K562 (cell line): ENCODE data around the gene ZFAND3. TPM values are rescaled to one million over a fixed set of nuclear protein-coding genes. Genes with fewer than 3 reads are reported as not detected.

Source experiments
- ATAC-seq: fragments of 200-7000 bp; cut with Tn5 transposase; 3 replicates; pipeline ENCODE4 v1.9.1; 2020; ENCODE audit warnings: moderate library complexity
- BruUV-seq: library from RNA; stranded (reverse); fragments of 400-500 nt; replicated peaks from 2 replicates; lab custom pipeline; 2021; lab: Mats Ljungman, UMichigan
- CTCF ChIA-PET: fragments of 300-600 bp; formaldehyde crosslinking; extraction: SDS; loops from one replicate; lab custom pipeline; 2021; ENCODE audit warnings: low intra/inter-chr PET ratio; lab: Yijun Ruan, JAX
- POLR2A ChIA-PET: fragments of 300-600, 350-650 bp; sonication (Branson Sonifier 250); formaldehyde crosslinking; extraction: SDS; loops from one replicate; lab custom pipeline; 2021; ENCODE audit warnings: antibody characterized with exemption, inconsistent platforms; lab: Yijun Ruan, JAX
- DNase-seq, 4 experiments: peaks; one replicate each; pipeline versions ENCODE4 v3.0.0 to v3.0.0-alpha.2; 2011 to 2018; ENCODE audit warnings: low spot score in 3 of 4, mixed read lengths in 3 of 4; ENCODE audit errors: extremely low read depth in 1 of 4
- FAIRE-seq: peaks from 2 replicates; lab custom pipeline; 2011; peaks lifted over from hg19 to GRCh38; lab: Jason Lieb, UNC
- H2AFZ ChIP-seq: 2 replicates; pipeline ENCODE4 v1.6.0; 2011; ENCODE audit warnings: low read depth, low read length, control low read depth, inconsistent platforms
- H3K27ac ChIP-seq: fragments of 200-600 bp; 3 replicates; pipeline ENCODE4 v1.8.0; 2011; ENCODE audit warnings: low read depth, mild to moderate bottlenecking, control low read depth, inconsistent platforms, low read length, moderate library complexity, mixed read lengths; ENCODE audit errors: extremely low read depth
- H3K27me3 ChIP-seq, 2 experiments: fragments of 300-600 bp in 1 of 2; 2 replicates in 1 of 2; 3 replicates in 1 of 2; pipeline versions ENCODE4 v1.6.0 to v1.8.0; 2011; ENCODE audit warnings: inconsistent platforms in 2 of 2, low read length in 2 of 2, mild to moderate bottlenecking in 1 of 2, mixed read lengths in 1 of 2, moderate library complexity in 1 of 2; ENCODE audit not compliant: control insufficient read depth in 2 of 2, insufficient read depth in 2 of 2
- H3K36me3 ChIP-seq: fragments of 300-600 bp; 3 replicates; pipeline ENCODE4 v1.8.0; 2011; ENCODE audit warnings: mild to moderate bottlenecking, low read length, inconsistent platforms; ENCODE audit not compliant: control insufficient read depth, insufficient read depth
- H3K4me1 ChIP-seq, 2 experiments: fragments of 200-600 bp in 1 of 2; replicated peaks in 1 of 2; 2 replicates in 1 of 2; 3 replicates in 1 of 2; pipeline versions ENCODE4 v1.5.1 to v1.8.0; 2011; ENCODE audit warnings: inconsistent platforms in 2 of 2, low read length in 2 of 2, mild to moderate bottlenecking in 1 of 2, mixed read lengths in 1 of 2, moderate library complexity in 1 of 2; ENCODE audit not compliant: control insufficient read depth in 2 of 2, insufficient read depth in 2 of 2
- H3K4me2 ChIP-seq: 2 replicates; pipeline ENCODE4 v1.6.1; 2011; ENCODE audit warnings: low read length, control low read depth, inconsistent platforms, mixed read lengths; ENCODE audit not compliant: insufficient read depth
- H3K4me3 ChIP-seq: fragments of 200-600 bp; sonication (generic), shearing (Covaris generic); 2 replicates; pipeline ENCODE4 v1.5.1; 2016; ENCODE audit warnings: control low read depth, inconsistent platforms
- H3K79me2 ChIP-seq: fragments of 200-600 bp; 3 replicates; pipeline ENCODE4 v1.8.0; 2011; ENCODE audit warnings: low read length, inconsistent platforms; ENCODE audit not compliant: control insufficient read depth, insufficient read depth
- H3K9ac ChIP-seq, 2 experiments: 2 replicates each; pipeline versions ENCODE4 v1.6.0 to v1.6.1; 2011; ENCODE audit warnings: low read depth in 2 of 2, low read length in 2 of 2, control low read depth in 1 of 2, inconsistent platforms in 1 of 2, mild to moderate bottlenecking in 1 of 2, mixed read lengths in 1 of 2; ENCODE audit not compliant: insufficient read depth in 1 of 2
- H3K9me1 ChIP-seq: one replicate; pipeline ENCODE4 v1.6.0; 2011; ENCODE audit warnings: inconsistent platforms, mild to moderate bottlenecking, low read length, moderate library complexity; ENCODE audit not compliant: control insufficient read depth, insufficient read depth
- H3K9me3 ChIP-seq: replicated peaks from 2 replicates; pipeline ENCODE4 v1.5.1; 2011; ENCODE audit warnings: low read depth, low read length, inconsistent platforms; ENCODE audit not compliant: control insufficient read depth, insufficient read depth
- H4K20me1 ChIP-seq: replicated peaks from 2 replicates; pipeline ENCODE4 v1.6.1; 2011; ENCODE audit warnings: low read length, inconsistent platforms, mixed read lengths; ENCODE audit not compliant: control insufficient read depth, insufficient read depth
- CSDE1 ChIP-seq, 2 experiments: fragments of 450-650 bp; IDR thresholded peaks; 2 replicates each; pipeline ENCODE4 v1.6.1; 2016; ENCODE audit warnings: mild to moderate bottlenecking in 1 of 2
- ELF1 ChIP-seq: fragments of 200-800 bp; sonication (Bioruptor generic); IDR thresholded peaks from 2 replicates; pipeline ENCODE4 v1.6.1; 2016; ENCODE audit warnings: missing genetic modification characterization, missing compliant biosample characterization
- ILF3 ChIP-seq: fragments of 450-650 bp; IDR thresholded peaks from 2 replicates; pipeline ENCODE4 v1.6.1; 2018; ENCODE audit warnings: antibody characterized with exemption, mild to moderate bottlenecking, moderate library complexity, borderline replicate concordance
- ZKSCAN8 ChIP-seq: fragments of 200-800 bp; sonication (Bioruptor generic); IDR thresholded peaks from 2 replicates; pipeline ENCODE4 v1.6.1; 2016; ENCODE audit warnings: missing genetic modification characterization, missing compliant biosample characterization
- WGBS: fragments of 100-300 bp; shearing (Covaris generic); methylation state at CpG from one replicate; pipeline ENCODE4 v1.1.6; 2016; ENCODE audit warnings: low coverage, mixed read lengths; ENCODE audit not compliant: insufficient coverage; ENCODE audit errors: missing lambda C conversion rate; 5-methylcytosine and 5-hydroxymethylcytosine counted together
- in situ Hi-C: fragments of 300-500 bp; cut with MboI; formaldehyde crosslinking; loops from 4 replicates; pipeline ENCODE4 v1.15.0; 2018; ENCODE audit warnings: inconsistent platforms, mixed read lengths
- intact Hi-C: fragments of 100-400 bp; cut with micrococcal nuclease; formaldehyde crosslinking; loops from 2 replicates; pipeline ENCODE4 v1.14.2; 2022
- polyA plus RNA-seq, 8 experiments: library from polyadenylated mRNA; depleted of rRNA in 4 of 8; stranded (reverse) in 5 of 8; unstranded in 3 of 8; fragments of >200 nt; fragmentation: Nextera tagmentation in 2 of 8; fragmentation: Illumina TruSeq in 1 of 8; extraction: Ambion mirVana in 2 of 8; extraction: Trizol in 1 of 8; gene quantifications; 2 replicates each; pipeline versions ENCODE4 v1.2.1 to v1.2.3, GENCODE V29; 2011 to 2014; ENCODE audit warnings: inconsistent platforms in 1 of 8, missing spikeins in 1 of 8
- total RNA-seq, 7 experiments: library from RNA; depleted of rRNA in 6 of 7; stranded (reverse); fragments of >200 nt in 6 of 7; fragmentation: Illumina TruSeq in 2 of 7; extraction: Trizol in 2 of 7; gene quantifications; 2 replicates each; pipeline versions ENCODE4 v1.2.1 to v1.2.3, GENCODE V29; 2011 to 2021; ENCODE audit warnings: low replicate concordance in 1 of 7
- TF ChIP-seq, protein P1 (sequence below): fragments of 450-650 bp; conservative IDR thresholded peaks from 2 replicates; pipeline ENCODE4 v1.6.1; 2016; ENCODE audit warnings: missing genetic modification characterization, low read depth, mild to moderate bottlenecking, missing compliant biosample characterization, moderate library complexity
- TF ChIP-seq, protein P2 (sequence below): fragments of 200-800 bp; sonication (Bioruptor generic); IDR thresholded peaks from 2 replicates; pipeline ENCODE4 v1.6.1; 2017; ENCODE audit warnings: missing genetic modification characterization, missing compliant biosample characterization

ZFAND3 gene
- total and polyA plus RNA-seq, 9 of the 15 experiments (the other 6 are each of a cell fraction or from before 2014, with no cell fraction given), result 0.81 to 26.6 (median 11.8) TPM

DNA sequence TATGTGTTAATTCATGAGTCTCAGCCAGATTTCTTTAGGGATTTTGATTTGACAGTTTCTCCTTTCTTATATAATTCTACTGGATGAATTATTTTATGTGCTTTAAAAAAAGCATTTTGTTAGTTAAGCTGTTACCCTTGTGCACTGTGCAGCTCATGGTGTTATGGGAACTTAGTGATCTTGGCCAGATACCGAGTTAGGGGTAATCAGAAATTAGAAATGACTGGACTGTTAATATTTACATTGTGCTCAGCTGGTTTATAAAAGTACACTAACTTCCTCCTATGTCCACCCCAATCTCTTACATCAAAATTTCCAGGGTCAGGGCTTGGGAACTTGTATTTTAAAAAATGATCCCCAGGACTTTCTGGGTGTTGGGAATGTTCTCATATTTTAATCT lies 260.0 kb downstream of the ZFAND3 start:
- WGBS, result 23% methylated on average over 1 of the region's 1 CpG
- ATAC-seq, result no peak
- no peak overlapping the region for H3K4me2 ChIP-seq
- intact Hi-C loops, result no loop called here
- H3K9me3 ChIP-seq, result no peaks in the 10 kb centered on the region
- H3K4me3 ChIP-seq, result no peak overlapping the region
- no peak overlapping the region for H3K9ac ChIP-seq
- H3K27ac ChIP-seq, result no peak overlapping the region
- no peaks in the 10 kb centered on the region for H4K20me1 ChIP-seq
- H2AFZ ChIP-seq, result no peak overlapping the region
- H3K27me3 ChIP-seq, result no peaks in the 10 kb centered on the region
- in situ Hi-C loops, result no loop called here
- H3K79me2 ChIP-seq, result no peaks in the 10 kb centered on the region
- H3K9me1 ChIP-seq, result no peaks in the 10 kb centered on the region
- ChIA-PET CTCF (no interaction called here), POLR2A (no interaction called here)
- no peaks in the 10 kb centered on the region for H3K4me1 ChIP-seq
- no TSS peak for BruUV-seq
- no peak for FAIRE-seq
- TF ChIP-seq ELF1 (tag) (no peak), ILF3 (no peak), CSDE1 (IDR thresholded peaks at IDR 0.05) (no peak), ZKSCAN8 (CRISPR knock-in tag) (no peak)
- TF ChIP-seq, protein P1, sequence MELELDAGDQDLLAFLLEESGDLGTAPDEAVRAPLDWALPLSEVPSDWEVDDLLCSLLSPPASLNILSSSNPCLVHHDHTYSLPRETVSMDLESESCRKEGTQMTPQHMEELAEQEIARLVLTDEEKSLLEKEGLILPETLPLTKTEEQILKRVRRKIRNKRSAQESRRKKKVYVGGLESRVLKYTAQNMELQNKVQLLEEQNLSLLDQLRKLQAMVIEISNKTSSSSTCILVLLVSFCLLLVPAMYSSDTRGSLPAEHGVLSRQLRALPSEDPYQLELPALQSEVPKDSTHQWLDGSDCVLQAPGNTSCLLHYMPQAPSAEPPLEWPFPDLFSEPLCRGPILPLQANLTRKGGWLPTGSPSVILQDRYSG (tag), result no peak
- TF ChIP-seq, protein P2, sequence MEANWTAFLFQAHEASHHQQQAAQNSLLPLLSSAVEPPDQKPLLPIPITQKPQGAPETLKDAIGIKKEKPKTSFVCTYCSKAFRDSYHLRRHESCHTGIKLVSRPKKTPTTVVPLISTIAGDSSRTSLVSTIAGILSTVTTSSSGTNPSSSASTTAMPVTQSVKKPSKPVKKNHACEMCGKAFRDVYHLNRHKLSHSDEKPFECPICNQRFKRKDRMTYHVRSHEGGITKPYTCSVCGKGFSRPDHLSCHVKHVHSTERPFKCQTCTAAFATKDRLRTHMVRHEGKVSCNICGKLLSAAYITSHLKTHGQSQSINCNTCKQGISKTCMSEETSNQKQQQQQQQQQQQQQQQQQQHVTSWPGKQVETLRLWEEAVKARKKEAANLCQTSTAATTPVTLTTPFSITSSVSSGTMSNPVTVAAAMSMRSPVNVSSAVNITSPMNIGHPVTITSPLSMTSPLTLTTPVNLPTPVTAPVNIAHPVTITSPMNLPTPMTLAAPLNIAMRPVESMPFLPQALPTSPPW, result no peak
- 0 out of 3 replicates have a peak, but pooled peaks cover 3% of the 10 kb centered on the region for H3K36me3 ChIP-seq
- no peak for DNase-seq
